Activated CD4-positive, CD25-positive, alpha-beta regulatory T cell treated with anti-CD3 and anti-CD28 coated beads, Interleukin-2, amount 50 U/mL, for 72 hours (primary cell): Measurements from ENCODE around the gene FIZ1.
"Not testable (repeated sequence)": the region's sequence is repeated elsewhere in the genome, so short reads cannot be mapped to it uniquely, and the experiment has no call there.

ENCODE experiments used
- DNase-seq: peaks from one replicate; pipeline ENCODE4 v3.0.0; 2021

FIZ1 gene

DNA sequence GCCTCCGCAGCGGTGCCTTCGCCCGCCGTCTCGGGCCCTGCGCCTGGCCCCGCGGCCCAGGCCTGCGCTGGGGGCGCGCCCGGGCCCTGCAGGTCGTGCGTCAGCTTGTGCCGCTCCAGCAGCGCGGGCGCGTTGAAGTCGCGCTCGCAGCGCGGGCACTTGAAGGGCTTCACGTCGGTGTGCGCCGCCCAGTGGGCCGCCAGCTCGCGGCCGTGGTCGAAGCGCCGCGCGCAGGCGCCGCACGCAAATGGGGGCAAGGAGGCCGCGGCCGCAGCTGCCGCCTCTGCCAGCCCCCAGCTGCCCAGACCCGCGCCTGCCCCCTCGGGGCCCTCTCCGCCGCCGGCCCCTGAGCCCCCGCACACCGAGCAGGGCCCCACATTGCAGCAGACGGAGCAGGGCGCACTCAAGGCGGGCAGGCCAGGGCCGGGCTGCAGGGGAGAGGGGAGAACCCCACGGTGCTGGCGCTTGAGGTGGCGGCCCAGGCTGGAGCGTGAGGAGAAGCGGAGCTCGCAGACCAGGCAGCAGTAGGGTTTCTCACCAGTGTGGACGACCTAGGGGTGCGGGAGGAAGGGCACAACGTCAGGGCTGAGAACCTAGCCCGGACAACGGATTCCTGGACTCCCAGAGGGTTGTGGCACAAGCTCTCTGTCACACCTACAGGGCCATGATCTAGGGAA is 6.1 kb downstream of the FIZ1 start:
- DNase-seq, result no peak

DNA sequence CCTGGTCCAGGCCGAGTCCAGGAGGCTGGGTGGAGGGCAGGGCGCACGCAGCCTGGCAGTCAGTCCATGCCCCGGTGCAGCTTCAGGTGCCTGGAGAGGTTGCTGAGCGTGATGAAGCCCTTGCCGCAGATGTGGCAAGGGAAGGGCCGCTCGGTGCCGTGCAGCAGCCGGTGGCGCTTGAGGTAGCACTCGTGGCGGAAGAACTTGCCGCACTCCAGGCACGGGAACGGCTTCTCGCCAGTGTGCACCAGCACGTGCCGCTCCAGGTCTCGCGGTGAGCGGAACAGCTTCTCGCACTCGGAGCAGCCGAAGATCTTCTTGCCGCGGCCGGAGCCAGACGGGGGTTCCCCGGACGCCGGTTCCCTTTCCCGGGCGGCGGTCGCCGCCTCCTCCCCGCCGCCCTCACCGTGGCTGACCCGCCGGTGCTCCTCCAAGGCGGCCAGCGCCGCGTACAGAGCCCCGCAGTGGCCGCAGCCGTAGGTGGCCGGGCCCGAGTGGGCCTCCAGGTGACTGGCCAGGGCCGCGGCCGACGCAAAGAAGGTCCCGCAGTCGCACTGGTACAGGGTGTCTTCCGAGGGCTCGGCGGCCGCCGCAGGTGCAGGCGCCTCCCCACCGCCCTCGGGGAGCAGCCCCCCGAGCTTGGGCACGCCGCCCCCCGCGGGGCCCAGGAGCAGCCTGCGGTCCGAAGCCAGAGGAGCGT is 6.8 kb downstream of the FIZ1 start:
- DNase-seq, result no peak

DNA sequence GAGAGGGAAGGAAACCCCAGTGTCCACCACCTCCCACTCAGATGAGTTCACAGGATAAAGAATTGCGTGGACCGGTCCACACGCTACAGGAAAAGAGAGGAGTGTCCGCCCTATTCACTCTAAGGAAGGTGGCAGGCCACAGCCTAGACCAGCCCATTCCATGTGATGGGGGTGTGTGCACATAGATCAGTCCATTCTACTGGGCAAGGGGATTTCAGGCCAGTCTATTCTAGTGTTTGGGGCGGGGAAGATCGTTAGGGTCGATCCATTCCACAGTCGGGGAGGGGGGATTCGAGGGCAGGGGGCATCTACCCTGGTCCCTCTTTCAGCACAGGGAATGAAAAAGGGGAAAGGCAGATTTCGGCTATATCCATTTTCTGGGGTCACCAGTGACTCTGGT is 7.8 kb downstream of the FIZ1 start:
- no peak for DNase-seq

DNA sequence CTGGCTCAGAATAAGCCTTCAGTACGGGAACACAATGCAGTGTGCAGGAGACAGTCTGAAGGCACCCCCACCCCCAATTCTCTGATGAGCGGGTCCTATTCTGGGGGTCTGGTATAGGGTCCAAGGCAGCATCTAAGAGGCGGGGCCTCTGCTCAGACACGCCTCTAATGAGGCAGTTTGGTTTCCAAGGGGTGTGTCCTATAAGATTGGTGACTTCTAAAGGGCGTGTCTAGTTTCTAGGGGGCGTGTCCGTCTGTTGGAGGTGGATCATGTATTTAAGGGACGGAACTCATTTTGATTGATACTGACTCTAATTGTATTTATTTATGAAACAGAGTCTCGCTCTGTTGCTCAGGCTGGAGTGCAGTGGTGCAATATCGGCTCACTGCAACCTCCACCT is 8.7 kb downstream of the FIZ1 start:
- no peak for DNase-seq

DNA sequence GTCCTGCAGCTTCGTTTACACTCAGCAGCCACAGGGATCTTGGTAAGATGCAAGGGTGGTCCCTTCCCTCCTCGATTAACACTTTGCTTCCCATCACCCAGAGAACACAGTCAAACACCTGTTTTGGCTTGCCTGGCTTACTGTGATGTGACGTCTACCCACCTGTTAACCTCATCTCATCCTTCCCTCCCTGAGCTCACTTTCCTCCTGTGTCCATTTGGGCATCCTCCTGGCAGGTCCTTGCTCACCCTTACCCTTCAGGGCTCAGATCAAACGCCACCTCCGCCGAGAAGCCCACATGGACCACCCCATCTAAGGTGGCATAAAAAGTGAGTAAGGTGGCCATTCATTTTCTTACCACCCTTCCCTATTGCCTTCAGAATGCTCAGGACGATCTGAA is 9.2 kb downstream of the FIZ1 start:
- no peak for DNase-seq

DNA sequence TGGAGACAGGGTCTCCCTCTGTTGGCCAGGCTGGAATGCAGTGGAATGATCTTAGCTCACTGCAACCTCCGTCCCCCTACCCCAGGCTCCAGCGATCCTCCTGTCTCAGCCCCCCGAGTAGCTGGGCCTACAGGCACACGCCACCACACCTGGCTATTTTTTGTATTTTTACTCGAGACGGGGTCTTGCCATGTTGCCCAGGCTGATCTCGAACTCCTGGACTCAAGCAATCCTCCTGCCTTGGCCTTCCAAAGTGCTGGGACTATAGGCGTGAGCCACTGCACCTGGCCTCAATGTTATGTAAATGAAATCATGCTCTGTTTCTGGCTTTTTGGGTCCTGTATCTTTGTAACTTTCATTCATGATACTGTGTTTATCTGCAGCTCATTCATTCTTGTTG is 10.6 kb downstream of the FIZ1 start:
- no peak for DNase-seq

DNA sequence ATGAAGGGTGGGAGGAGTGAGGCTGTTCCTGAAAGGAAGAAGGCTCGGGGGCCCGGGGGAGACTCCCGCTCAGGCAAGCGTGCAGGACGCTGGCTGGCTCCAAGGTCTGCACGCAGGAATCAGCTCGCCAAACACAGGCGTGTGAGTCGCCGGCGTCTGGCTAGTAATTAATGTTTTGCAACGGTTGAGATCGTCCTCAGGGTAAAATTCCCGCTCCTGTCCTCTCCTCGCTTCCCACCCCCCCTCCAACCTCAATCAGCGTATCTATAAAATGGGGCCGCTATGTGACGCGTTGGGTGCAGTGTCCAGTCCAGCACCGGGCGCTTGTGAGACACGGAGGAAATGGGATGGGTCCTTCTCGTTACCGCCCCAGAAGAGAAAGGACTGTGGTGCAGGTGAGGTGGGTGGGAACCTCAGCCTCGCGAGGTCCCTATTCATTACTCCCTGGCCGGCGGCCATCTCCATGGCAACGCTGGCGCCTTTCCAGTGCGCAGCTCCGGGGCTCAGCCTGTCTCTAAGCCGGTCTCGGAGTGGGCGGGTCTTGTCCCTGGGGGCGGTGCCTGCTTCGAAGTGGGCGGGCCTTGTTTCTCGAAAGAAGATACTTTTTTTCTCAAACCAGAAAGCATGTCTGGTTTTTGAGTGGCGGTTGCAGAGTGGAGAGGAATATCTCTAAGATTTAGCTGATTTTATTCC is 12.2 kb downstream of the FIZ1 start:
- DNase-seq, result peak; percentile 88

DNA sequence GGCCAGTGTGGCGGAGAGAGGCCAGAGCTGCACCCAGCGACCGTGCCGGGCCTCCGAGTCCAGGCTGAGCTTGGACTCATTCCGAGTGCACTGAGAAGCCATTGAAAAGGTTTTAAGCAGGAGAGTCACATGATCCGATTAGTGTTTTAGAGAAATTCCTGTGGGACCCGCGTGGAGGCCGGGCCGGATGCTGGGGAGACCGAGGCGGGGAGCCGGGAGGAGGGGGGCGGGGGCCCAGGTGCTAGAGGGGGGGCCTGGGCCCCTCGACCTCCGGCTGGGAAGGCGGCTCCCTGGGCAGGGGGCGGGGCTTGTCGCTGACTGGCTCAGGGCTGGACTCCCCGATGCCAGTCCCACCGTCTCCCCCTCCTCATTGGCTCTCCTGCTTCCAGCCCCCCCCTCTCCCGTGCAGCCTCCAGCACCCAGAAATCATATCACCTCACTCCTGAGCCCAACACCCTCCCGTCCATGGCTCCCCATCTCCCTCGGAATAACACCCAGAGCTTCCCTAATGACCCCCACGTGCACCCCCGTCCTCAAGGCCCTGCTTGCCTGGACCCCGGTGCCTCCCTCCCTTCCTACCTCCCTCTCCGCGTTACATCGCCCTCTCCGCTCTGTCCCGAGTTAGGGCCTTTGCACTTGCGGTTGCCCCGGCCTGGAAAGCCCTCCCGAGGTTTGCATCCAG is 13.5 kb downstream of the FIZ1 start:
- no peak for DNase-seq

DNA sequence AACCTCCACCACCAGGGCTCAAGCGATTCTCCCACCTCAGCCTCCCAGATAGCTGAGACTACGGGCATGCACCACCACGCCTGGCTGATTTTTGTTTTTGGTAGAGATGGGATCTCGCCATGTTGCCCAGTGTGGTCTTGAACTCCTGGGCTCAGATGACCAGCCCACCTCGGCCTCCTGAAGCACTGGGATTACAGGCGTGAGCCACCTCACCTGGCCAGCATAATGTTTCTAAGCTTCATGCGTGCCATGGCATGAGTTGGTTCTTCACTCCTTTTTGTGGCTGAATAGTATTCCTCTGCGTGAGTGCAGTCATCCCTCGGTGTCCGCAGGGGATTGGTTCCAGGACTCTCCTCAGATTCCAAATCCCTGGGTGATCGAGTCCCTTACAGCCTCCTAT is 14.4 kb downstream of the FIZ1 start:
- DNase-seq, result no peak

DNA sequence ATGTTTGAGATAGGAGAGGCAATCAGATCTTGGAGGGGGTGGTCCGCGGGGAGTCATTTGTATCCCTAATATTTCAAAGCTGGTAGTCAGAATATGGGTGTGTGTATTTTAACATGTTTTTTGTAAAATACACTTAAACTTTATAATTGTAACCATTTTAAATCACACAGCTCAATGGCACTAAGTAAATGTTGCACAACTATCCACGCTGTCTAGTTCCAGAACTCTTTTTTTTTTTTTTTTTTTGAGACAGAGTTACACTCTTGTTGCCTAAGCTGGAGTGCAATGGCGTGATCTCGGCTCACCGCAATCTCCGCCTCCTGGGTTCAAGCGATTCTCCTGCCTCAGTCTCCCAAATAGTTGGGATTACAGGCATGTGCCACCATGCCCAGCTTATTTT is 15.4 kb downstream of the FIZ1 start:
- not testable (repeated sequence) for DNase-seq

DNA sequence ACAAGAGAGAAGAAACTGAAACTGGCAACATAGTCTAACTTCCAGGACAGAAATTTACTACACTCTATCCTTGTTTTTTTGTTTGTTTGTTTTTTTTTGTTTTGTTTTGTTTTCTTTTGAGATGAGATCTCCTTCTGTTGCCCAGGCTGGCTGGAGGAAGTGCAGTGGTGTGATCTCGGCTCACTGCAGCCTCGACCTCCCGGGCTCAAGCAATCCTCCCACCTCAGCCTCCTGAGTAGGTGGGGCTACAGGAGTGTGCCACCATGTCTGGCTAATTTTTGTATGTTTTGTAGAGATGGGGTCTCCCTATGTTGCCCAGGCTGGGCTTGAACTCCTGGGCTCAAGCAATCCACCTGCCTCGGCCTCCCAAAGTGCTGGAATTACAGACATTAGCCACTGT is 17.0 kb downstream of the FIZ1 start:
- not testable (repeated sequence) for DNase-seq

DNA sequence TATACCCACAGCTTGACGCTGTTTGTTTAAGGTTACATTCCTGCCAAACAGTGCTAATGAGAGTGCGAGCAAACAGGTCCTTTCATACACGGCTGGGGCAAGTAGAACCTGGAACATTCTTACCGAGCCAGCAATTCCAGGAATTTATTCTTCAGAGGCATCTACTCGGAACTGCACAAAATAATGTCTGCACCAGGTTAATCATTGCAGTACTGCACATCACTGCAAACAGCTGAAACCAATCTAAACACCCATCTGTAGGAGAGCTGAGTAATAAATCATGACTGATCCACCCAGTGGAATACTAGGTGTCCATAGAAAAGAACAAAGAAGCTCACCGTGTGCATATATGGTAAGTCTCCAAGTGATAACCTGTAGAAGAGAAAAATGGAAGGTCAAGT is 17.5 kb downstream of the FIZ1 start:
- DNase-seq, result no peak

DNA sequence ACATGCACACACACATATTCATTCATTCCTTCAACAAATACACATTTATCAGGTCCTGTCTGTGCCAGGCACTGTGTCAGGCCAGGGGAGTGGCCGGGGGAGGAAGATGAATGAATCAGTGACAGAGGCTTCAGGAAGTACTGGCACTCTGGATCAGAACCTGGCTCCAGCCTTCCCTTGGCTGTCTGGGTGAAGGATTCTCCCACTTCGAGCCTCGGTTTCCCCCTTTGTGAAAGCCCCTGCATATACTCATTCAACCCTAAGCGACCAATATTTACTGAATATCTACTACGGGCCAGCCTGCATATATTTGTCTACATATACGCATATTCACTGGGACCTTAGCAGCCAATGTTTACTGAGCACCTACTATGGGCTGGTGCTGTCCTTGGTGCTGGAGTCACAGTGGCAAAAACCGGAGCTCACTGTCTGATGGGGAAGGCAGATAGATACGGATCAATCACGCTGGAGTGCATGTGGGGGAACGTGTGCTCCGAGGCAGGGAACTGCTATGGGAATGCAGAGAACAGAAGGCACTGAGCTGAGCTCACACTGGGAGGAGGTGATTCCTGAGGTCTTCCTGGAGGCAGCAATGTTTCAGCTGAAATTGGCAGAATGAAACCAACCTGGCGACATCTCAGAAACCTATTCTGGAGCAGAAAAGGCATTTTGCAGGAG is 18.0 kb downstream of the FIZ1 start:
- no peak for DNase-seq

DNA sequence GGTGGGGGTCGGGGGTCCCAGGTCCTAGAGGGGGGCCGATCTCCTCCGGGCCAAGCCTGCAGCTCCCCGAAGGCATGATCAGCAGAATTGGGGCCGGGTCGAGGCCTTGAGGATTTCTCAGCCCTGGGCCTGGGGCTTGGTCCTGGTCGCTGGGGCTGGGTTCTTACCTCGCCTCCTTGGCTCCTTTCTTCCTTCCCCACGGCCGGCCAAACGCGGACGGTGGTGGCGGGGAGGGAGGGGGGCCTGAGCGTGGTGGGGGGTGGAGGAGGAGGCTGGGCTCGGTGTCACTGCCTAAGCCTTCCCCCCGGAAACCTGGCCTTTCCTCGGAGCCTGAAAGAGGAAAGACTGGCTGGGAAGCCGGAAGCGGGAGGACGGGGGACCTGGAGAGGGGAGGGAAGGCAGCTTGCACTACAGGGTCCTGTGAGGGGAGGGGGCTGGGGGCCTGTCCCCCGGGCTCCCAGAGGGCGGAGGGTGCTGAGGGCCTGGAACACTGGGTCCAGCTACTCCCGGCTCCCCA is 18.6 kb downstream of the FIZ1 start, which contains the start of gene ZNF579:
Gene ZNF579 (minus strand): TSS at position 221 of the 517 bp plus-strand sequence. CDS start 1,209 bp downstream, outside the sequence.
- DNase-seq, result peak; percentile 70

DNA sequence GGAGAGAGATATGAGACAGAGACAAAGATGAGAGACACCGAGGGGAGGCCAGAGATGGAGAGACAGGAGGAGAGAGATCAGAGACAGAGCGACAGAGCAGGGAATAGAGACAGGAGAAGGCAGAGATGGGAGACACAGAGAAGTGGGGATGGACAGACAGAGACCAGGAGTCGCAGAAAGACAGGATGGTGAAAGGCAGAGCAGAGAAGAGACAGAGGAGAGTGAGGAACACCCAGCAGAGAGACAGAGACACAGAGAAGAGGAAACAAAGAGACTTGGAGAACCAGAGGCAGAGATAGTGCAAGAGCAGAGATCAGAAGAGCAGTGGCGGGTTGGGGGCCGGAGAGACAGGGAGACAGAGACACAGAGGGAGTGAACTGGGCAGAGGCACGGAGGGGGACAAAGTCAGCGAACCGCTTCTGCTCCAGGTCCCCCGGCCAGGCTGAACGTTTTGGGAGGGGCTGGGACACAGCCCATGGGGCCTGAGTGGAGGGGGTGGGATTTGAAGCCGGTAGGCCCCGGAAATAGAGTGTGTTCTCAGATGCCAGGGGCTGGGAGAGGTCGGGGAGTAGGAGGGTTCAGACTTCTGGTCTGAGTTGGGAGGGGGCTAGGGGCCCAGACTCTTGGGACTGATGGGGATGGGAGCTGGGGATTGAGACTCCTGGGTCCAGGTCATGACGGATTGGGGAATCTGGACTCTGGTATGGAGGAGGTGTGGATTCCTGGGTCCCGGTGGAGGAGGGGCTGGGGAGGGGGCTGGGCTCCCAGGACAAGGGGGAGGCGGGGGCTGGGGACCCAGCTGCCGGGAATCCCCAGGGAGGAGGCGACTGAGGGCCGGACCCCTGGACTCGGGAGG is 19.3 kb downstream of the FIZ1 start:
- no peak for DNase-seq

DNA sequence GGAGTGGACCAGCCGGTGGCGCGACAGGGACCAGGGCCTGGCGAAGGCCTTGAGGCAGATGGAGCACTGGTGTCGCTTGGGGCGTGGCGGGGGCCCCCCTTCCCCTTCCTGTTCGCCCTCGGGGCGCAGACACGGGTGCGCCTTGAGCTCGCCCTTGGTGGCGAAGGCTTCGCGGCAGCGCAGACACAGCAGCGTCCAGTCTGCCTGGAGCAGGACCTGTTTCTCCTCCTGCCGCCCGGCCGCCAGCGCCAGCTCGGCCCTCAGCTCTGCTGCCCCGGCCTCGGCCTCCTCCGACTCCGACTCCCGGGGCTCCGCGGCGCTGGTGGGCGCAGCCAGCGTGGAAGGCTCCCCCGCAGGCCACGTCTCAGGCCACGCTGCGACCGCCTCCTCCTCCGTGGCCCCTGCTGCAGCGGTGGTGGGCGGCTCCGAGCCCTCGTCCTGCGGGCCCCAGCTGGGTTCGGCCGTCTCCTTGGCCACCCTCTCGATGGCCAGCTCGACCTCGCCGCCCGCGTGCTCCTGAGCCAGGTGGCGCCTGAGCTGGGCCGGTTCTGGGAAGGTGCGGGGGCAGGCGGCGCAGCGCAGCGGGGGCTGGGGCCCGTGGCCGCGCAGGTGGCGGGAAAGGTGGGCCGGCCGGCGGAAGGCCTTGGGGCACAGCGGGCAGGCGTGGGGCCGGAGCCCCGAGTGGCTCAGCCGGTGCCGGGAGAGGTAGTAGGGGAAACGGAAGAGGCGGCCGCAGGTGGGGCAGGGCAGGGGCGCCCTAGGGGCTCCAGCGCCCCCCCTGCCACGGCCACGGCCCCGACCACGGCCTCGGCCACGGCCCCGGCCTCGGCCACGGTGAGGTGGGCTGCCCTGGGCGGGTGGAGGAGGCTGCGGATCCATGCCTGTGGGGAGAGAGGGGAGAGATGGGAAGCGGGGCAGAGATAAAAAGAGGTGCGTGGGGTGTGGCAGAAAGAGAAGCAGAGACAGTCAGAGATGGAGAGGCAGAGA is 20.3 kb downstream of the FIZ1 start:
- no peak for DNase-seq

DNA sequence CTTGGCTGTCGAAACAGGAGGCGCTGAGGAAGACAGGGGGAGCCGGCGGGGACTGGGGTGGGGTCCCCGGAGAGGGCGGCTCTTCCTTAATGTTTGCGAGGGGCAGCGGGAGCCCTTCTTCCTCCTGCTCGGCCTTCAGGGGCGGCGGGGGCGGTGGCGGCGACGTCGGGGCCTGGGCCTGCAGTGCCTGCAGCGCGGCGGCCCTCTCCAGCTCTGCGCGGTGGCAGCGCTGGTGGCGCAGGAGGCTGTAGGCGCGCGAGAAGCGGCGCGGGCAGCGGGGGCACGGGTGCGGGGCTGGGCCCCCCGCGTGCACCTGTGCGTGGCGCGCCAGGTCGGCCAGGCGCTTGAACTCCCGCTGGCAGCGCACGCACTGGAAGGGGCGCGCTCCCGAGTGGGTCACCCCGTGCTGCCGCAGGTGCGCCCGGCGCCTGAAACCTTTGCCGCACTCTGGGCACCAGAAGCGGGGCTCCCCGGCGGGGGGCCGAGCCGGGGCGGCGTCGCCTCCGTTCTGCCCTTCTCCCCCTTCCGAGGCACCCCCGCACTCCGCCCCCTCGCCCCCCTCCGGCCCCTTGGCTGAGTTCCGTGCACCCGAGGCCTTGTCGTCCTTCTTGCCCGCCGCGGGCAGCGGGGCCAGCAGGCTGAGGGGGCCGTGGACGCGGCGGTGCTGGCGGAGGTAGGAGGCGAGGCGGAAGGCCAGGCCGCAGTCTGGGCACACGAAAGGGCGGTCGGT is 21.1 kb downstream of the FIZ1 start:
- DNase-seq, result no peak

DNA sequence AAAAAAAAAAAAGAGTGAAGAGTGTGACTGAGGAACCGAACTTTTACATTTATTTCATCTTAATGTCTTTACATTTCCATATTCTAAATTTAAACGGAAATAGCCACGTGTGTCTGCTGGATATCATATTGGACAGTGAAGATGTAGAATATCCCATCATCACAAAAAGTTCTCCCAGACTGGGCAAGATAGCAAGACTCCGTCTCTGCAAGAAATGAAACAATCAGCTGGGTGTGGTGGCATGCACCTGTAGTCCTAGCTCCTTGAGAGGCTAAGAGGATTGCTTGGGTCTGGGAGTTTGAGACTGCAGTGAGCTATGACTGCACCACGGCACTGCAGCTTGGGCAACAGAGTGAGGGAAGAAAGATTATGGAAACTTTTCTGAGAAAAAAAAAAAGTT is 22.6 kb downstream of the FIZ1 start:
- DNase-seq, result no peak

DNA sequence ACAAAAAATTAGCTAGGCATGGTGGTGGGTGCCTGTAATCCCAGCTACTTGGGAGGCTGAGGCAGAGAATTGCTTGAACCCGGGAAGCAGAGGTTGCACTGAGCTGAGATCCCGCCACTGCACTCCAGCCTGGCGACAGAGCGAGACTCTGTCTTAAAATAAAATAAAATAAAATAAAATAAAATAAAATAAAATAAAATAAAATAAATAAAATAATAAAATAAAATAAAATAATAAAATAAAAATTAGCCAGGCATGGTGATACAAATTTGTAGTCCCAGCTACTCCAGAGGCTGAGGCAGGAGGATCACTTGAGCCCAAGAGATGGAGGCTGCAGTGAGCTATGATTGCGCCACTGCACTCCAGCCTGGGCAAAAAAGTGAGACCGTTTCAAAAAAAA is 25.4 kb downstream of the FIZ1 start:
- not testable (repeated sequence) for DNase-seq

DNA sequence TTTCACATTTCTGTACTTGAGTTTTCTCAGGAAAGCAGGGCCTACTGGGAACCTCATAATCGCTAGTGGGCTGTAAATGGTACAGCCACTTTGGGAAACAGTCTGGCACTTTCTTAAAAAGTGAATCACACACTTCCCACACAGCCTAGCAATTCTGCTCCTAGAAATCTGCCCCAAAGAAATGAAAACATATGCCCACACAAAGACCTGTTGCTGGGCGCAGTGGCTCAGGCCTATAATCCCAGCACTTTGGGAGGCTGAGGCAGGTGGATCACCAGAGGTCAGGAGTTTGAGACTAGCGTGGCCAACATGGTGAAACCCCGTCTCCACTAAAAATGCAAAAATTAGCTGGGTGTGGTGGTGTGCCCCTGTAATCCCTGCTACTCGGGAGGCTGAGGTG is 29.8 kb downstream of the FIZ1 start:
- not testable (repeated sequence) for DNase-seq
